MM.1S (cell line): ENCODE results near the gene CYP26C1.

Source experiments
- EZH2phosphoT487 ChIP-seq: fragments of 300-600 bp; sonication (generic); IDR thresholded peaks from 2 replicates; pipeline ENCODE4 v1.6.1; 2018; ENCODE audit warnings: antibody characterized with exemption, low read length
- TF ChIP-seq, protein P1 (sequence below): fragments of 300-600 bp; sonication (generic); IDR thresholded peaks from 2 replicates; pipeline ENCODE4 v1.5.1; 2016; ENCODE audit warnings: antibody characterized with exemption, low read length, mixed read lengths

DNA sequence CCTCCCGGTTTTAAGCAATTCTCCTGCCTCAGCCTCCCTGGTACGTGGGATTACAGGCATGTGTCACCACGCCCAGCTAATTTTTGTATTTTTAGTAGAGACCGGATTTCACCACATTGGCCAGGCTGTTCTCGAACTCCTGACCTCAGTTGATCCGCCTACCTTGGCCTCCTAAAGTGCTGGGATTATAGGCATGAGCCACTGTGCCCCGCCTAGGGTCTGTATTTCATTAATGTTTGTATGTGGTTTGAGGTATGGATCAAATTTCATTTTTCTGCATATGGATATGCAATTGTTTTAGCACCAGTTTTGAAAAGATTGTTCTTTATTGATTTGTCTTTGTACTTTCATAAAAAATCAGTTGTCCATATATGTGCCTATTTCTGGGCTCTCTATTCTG, 39.1 kb downstream of the CYP26C1 start:
- TF ChIP-seq, protein P1, sequence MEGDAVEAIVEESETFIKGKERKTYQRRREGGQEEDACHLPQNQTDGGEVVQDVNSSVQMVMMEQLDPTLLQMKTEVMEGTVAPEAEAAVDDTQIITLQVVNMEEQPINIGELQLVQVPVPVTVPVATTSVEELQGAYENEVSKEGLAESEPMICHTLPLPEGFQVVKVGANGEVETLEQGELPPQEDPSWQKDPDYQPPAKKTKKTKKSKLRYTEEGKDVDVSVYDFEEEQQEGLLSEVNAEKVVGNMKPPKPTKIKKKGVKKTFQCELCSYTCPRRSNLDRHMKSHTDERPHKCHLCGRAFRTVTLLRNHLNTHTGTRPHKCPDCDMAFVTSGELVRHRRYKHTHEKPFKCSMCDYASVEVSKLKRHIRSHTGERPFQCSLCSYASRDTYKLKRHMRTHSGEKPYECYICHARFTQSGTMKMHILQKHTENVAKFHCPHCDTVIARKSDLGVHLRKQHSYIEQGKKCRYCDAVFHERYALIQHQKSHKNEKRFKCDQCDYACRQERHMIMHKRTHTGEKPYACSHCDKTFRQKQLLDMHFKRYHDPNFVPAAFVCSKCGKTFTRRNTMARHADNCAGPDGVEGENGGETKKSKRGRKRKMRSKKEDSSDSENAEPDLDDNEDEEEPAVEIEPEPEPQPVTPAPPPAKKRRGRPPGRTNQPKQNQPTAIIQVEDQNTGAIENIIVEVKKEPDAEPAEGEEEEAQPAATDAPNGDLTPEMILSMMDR, result no peak
- no peak for TF ChIP-seq EZH2phosphoT487
